ENCODE data around the gene GPATCH2. TPM values are rescaled to one million over a fixed set of nuclear protein-coding genes. Genes with fewer than 3 reads are reported as not detected.

GPATCH2 gene
- total RNA-seq, 1 donor from 2014 or later, result 23.0 TPM

DNA sequence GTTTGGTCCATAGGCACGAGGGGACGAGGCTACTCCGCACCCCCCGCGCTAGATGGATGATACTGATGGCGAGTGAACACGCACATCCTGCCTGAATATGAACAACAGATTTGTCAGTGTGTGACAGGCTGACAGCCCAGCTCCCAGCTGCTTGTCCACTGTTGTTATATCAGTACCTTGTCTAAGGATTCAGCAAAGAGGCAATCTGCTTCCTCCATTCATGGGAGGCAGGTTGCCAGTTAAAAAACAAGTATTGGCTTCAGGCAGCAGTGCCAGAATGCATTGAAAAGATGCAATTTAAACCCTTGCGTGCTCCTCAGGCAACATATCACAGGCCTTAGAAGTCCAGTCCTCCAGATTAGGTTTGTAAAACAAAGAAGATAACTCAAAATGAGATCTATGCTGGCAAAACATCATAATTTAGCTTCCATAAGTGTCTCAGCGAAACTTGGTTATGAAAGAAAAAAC lies 223.3 kb downstream of the GPATCH2 start:
- Mint-ChIP-seq H3K27me3 (ENCODE audit: low read depth) (peaks cover 3% of the 10 kb centered on the region), H3K4me3 (no peak overlapping the region), H3K9me3 (peaks cover 3% of the 10 kb centered on the region), H3K27ac (no peak overlapping the region), H3K4me1 (peaks cover 6% of the 10 kb centered on the region), H3K36me3 (no peaks in the 10 kb centered on the region)
- DNase-seq (ENCODE audit: low spot score in 2 of 2, unreplicated experiment in 2 of 2), result no peak
- TF ChIP-seq, protein P1, sequence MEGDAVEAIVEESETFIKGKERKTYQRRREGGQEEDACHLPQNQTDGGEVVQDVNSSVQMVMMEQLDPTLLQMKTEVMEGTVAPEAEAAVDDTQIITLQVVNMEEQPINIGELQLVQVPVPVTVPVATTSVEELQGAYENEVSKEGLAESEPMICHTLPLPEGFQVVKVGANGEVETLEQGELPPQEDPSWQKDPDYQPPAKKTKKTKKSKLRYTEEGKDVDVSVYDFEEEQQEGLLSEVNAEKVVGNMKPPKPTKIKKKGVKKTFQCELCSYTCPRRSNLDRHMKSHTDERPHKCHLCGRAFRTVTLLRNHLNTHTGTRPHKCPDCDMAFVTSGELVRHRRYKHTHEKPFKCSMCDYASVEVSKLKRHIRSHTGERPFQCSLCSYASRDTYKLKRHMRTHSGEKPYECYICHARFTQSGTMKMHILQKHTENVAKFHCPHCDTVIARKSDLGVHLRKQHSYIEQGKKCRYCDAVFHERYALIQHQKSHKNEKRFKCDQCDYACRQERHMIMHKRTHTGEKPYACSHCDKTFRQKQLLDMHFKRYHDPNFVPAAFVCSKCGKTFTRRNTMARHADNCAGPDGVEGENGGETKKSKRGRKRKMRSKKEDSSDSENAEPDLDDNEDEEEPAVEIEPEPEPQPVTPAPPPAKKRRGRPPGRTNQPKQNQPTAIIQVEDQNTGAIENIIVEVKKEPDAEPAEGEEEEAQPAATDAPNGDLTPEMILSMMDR (IDR thresholded peaks at IDR 0.05; ENCODE audit: unreplicated experiment), result no peak

DNA sequence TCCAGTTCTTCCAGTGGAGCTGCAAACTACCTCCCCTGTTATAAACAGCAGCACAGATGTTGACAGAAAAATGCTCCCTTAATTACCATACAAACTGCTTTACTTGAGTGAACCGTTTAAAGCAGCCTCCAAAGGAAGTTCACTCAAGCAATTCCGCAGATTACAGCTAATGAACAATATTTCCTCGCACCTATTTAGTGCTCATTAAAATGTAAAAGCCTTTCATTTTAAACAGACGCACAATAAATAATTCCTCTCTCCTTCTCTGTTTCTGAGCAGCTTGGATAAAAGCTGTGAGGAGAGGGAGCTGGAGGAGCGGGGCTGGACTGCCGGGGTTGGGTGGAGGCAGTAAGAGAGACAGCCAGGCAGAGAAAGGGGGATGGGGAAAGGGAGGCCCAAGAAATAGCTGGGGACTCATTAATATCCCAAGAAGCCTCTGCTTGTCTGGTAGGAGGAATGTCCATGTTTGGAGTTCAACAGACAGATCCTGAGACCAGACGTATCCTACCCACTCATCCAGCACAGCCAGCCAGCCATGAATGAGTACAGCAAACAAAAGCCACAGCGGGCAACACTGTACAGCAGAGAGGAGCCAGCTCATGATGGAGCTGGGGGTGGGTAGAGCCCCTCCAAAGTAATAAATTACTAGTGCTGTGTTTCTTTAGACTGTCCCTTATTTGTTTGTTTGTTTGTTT lies 227.7 kb downstream of the GPATCH2 start:
- Mint-ChIP-seq H3K9me3 (peaks cover 3% of the 10 kb centered on the region), H3K36me3 (no peaks in the 10 kb centered on the region), H3K27ac (no peak overlapping the region), H3K4me1 (peaks cover 7% of the 10 kb centered on the region), H3K4me3 (no peak overlapping the region), H3K27me3 (ENCODE audit: low read depth) (peaks cover 1% of the 10 kb centered on the region)
- TF ChIP-seq, protein P1 (IDR thresholded peaks at IDR 0.05; ENCODE audit: unreplicated experiment), result no peak
- DNase-seq (ENCODE audit: low spot score in 2 of 2, unreplicated experiment in 2 of 2), result no peak

DNA sequence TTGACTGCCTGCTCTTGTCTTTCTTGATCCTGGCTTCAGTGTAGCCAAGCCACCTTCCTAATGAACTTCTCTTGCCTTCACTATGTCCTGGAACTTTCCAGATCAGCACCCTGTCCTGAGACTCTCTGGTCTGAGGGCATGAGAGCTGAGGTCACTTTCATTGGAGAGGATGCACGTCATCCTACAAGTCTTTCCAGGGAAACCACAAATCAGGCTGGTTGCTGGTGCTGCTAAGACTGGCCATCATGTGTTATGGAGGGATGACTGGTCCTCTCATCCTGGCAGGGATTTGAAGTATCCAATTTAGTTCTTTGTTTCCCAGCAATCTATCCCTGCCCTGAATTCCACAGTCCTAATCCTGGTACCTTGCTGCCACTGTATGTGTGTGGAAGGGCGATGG lies 228.6 kb downstream of the GPATCH2 start:
- Mint-ChIP-seq H3K27ac (no peak overlapping the region), H3K36me3 (no peaks in the 10 kb centered on the region), H3K27me3 (ENCODE audit: low read depth) (peaks cover 1% of the 10 kb centered on the region), H3K4me3 (no peak overlapping the region), H3K9me3 (peaks cover 3% of the 10 kb centered on the region), H3K4me1 (peaks cover 7% of the 10 kb centered on the region)
- TF ChIP-seq, protein P1 (IDR thresholded peaks at IDR 0.05; ENCODE audit: unreplicated experiment), result no peak
- DNase-seq (ENCODE audit: low spot score in 2 of 2, unreplicated experiment in 2 of 2), result no peak

DNA sequence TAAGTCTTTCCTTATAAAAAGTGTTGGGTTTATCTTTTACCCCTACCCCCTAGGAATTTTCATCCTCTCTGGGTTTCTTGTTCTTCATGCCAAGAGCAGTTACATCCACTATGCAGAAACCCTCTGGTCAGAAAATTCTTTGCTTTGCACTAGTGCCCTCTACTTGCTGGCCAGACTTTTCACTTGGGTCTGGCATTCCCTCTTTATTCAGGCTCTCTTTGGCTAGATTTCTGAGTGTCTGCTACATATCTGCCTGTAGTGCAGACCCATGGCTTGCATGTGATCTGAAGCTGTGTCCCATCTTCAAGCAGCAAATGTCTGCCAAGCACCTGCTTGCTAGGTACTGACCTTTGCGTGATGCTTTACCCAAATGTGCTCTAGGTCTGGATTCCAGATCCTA lies 237.0 kb downstream of the GPATCH2 start:
- no peaks in the 10 kb centered on the region for H3K9me3 Mint-ChIP-seq

DNA sequence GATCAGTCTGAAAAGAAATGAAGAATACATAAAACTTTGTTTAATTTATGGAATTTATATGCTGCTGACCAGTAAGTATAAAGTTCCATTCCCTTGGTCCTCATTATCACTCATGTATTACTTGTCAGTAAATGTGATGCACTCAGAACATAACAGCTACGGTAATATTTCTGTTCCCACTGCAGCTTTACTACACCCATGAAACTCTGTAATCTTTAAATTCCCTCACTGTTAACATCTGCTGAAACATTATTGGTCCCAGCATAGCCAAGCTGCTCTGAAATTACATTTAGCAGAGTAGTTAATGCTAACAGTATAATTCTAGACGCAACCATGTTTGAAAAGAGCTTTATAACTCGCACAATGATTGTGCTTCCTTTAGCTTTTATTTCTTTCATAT lies 238.4 kb downstream of the GPATCH2 start:
- Mint-ChIP-seq H3K27me3 (ENCODE audit: low read depth) (peaks cover 15% of the 10 kb centered on the region), H3K4me1 (peaks cover 2% of the 10 kb centered on the region), H3K27ac (no peak overlapping the region), H3K36me3 (no peaks in the 10 kb centered on the region), H3K4me3 (no peak overlapping the region), H3K9me3 (no peaks in the 10 kb centered on the region)
- TF ChIP-seq, protein P1 (IDR thresholded peaks at IDR 0.05; ENCODE audit: unreplicated experiment), result no peak
- no peak for DNase-seq (ENCODE audit: low spot score in 2 of 2, unreplicated experiment in 2 of 2)

More for the DNA sequence above, 237.0 kb downstream of the GPATCH2 start:
- Mint-ChIP-seq H3K36me3 (no peaks in the 10 kb centered on the region), H3K4me1 (peaks cover 2% of the 10 kb centered on the region), H3K27me3 (ENCODE audit: low read depth) (peaks cover 15% of the 10 kb centered on the region), H3K27ac (no peak overlapping the region), H3K4me3 (no peak overlapping the region)
- TF ChIP-seq, protein P1 (IDR thresholded peaks at IDR 0.05; ENCODE audit: unreplicated experiment), result no peak
- no peak for DNase-seq (ENCODE audit: low spot score in 2 of 2, unreplicated experiment in 2 of 2)

All from mesothelial cell of epicardium (in vitro differentiated cells).